ENCODE results near the gene ITPKB.

Gene ITPKB

DNA sequence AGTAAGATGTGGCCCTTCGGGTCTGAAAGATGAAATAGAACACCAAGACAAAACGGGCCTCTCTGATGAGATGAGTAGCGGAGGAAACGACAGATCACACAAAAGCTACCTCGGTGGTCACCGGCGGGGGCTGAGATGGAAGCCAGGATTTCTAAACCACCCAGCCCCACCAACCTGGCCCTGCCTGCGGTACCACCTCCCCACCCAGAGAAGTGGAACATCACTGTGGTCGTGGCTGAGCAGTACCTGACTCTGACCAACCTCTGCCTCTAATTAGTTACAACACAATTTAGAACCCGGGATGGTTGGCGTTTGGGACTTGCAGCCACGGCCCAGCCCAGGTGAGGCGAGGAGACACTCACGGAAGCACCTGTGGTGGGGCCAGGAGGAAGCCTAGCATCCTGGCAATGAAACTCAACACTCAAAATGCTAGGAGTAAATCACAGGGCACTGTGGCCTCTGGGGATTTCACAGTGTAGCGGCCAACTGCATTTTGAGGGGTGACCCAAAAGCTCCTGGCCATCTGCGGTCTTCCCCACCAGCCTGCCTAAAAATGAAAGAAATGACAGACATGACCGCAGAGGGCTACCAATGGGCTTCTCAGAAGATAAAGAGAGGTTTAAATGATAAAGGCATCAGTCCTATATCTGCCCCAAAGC lies 73.4 kb downstream of the ITPKB start:
- DNase-seq (ENCODE audit: low spot score): no peak

DNA sequence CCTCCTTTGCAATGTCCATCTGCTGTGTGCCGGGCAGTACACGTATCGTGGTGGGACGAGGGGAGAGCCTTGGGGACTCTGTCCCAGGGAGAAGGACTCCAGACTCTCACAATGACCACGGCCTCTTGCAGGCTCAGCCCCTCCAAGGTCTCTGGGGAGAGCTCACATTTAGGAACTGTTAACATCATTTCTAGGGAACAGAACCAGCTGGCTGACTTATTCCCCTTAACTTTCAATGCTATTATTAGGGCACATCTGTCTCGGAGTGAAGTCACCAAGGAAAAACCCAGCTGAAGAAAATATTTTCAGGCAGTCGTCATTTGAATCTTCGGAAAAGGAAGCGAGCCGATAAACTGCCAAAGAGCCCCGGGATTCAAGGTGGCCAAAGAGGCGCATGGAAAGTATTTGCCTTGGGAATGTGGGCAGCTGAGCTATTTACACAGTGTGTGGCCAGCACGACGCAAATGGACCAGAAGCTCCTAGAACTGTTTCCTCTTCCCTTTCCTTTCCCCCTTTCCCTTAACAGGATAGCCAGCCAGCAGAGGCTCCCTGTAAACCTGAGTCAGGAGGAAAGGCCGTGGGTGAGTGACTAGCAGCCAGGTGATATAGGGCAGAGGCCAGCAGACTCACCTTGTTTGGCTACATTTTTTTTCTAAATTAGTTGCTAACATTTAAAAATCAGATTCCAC lies 74.5 kb downstream of the ITPKB start:
- peak; percentile 85 for DNase-seq (ENCODE audit: low spot score)

DNA sequence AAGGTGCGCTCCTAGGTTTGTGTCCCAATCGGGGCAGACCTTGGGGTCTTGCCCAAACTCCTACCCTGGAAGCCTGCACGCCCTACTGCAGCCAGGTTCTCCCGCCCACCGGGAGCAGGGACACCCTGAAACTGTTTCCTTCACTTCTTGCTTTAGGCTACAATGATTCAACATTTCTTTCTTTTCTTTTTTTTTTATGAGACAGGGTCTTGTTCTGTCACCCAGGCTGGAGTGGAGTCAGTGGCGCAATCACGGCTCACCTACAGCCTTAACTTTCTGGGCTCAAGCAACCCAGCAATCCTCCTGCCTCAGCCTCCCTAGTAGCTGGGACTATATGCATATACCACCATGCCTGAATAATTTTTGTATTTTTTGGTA lies 75.8 kb downstream of the ITPKB start:
- no peak for DNase-seq (ENCODE audit: low spot score)

DNA sequence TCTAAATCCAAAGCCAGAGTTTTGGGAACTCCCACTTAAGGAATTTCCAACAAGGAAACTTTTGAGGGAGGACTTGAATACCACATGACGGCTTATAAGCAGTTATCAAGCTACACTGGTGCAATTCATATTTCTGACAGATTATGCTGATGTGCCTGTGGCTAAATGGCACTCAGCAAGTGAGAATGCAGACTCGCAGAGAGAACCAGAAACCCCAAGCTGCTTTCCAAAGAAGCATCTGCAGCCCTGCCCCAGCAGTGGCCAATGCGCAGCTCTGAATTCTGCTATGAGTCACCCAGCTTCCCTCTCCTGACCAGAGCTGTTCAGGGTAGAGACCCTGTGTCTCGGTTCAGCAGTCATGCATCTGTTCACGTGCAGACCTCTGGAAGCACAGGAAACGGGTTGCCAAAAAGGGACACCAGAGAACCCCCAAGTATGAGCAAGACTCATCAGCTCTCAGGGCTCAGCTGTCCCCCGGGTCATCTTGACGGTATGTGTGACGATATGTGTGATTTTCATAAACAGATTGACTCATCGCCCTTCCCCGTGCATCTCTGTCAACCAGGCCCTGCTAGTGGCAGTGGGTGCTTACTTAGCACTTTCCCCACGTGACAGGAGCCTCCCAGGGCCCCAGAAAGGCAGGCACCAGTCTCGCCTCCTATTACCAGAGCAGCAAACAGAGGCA lies 76.3 kb downstream of the ITPKB start:
- peak; percentile 99 for DNase-seq (ENCODE audit: low spot score)

- no peak for DNase-seq (ENCODE audit: low spot score)
Measured at GRCh38 chr1:226661965-226662364, 77.1 kb downstream of the ITPKB start.

GRCh38 chr1:226661271-226661670 lies 77.8 kb downstream of the ITPKB start:
- no peak for DNase-seq (ENCODE audit: low spot score)

- no peak for DNase-seq (ENCODE audit: low spot score)
Measured at GRCh38 chr1:226660410-226661182, 78.5 kb downstream of the ITPKB start.

- no peak for DNase-seq (ENCODE audit: low spot score)
Measured at GRCh38 chr1:226659641-226660040, 79.4 kb downstream of the ITPKB start.

GRCh38 chr1:226659136-226659535 lies 79.9 kb downstream of the ITPKB start:
- DNase-seq (ENCODE audit: low spot score): no peak

- no peak for DNase-seq (ENCODE audit: low spot score)
Measured at GRCh38 chr1:226658546-226659125, 80.4 kb downstream of the ITPKB start.

DNA sequence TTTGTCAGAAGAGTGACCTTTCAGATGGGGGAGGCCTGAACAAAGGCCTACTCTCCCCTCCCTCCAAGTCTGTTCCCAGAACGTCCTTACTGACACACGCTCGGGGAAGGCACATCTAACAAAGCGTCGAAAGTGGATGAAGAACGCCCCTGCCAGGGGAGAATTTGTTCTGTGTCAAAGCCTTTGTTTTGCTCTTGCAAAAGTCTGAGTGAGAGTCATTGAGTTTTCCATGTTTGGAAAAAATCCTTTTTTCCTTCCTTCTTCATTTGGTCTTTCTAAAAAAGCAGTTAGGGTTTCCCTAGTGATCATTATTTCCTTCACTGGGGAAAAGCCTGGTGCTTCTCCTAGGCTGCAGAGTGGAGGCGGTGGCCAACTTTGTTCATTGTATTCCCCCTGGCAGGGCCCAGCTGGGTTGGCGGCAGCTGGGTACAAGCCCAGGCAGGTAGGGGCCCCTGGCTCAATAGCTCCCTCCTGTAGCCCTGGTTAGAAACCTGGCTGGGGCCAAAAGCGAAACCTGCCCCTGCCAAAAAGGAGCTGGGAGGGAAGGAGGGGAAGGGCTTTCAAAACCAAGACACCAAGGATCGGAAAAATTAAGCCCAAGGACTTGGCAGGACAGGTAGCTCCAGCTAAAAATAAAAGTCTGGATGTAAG lies 81.1 kb downstream of the ITPKB start:
- DNase-seq (ENCODE audit: low spot score): no peak

DNA sequence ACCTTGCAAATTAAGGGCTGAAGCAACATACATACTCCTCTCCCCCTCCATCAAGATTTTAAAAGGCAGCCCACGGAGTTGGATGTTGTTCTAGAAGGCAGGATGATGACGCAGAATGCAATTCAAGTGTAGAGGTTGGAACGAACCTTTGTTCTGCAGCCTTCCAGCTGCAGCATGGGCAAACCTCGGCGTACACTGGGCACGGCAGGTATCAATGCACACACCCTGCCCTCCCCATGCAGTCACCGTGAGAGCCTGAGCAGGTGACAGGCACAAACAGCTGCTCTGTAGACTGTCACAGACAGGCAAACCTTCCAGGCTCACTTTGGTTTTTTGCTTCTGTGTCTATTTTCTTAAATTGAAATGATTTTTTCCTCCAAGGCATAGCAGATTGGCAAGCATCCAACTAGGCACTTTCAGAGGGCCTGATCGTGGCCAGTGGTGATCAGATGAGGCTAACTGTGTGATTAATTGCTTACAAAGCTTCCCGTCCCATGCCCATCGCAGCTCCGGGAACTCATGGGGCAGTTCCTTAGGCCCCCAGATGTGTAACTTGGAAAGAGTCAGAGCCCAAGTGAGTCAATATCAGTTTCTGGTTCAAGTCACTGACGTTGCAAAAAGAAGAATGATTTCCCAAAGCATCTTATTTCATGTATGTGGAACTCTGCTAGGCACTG lies 82.3 kb downstream of the ITPKB start:
- peak; percentile 90 for DNase-seq (ENCODE audit: low spot score)

DNA sequence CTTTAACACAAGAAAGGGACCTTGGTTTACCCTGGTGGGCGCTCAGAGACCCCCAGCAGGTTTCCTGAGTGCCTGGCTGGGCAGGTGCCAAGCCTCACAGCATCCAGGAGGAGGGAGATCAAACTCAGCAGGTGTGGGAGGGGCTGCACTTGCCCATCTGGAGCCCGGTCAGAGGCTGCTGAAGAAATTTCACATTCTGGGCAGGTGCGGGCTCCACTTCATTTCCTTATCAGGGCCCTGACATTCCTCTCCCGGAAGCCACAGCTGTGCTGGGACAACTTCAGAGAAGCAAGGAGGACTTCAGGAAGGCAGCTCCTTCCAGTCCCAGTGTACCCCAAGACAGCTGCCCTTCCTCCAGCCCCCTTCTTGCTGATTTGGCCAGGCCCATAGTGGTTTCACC lies 82.9 kb downstream of the ITPKB start:
- no peak for DNase-seq (ENCODE audit: low spot score)

DNA sequence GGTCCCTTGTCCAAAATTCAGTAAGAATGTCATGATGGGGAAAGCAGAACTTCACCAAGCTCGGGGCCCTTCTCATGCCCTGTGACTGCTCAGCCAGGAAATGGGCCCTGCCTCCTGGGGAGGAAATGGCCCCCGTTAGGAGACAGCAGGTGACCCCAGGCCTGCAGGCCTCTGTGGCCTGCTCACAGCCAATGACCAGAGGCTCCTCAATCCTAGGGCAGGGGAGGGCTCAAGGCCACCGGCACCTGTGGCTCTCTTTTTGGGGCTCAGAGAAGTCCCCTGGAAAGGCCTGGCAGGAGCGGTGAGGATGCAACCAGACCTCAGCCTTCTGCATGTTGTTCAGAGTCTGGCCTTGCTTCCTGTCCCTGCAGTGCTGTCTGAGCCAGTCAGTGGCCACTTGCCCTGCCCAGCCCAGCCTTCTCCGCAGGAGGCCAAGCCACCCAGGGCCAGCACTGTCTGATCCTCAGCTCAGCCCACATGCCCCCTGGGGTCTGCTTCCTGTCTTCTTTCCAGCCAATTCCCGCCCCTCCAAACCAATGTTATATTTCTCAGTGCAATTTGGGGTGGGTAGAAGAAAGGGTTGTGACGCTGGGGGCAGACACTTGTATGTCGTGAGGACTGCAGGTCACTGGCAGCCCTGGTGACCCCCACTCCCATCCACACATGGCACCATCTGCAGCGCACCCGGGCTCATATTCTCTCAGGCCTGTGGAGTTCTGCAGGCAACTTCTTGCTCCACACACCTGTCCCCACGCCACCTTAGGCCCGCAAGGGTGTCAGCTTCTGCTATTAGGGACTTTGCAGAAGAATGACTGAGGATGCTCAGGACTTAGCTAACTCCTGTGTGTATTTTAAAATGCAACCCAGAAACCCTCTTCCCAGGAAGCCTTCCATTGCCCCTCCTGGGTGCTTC lies 83.6 kb downstream of the ITPKB start:
- DNase-seq (ENCODE audit: low spot score): no peak

- DNase-seq (ENCODE audit: low spot score): no peak
Measured at GRCh38 chr1:226654668-226655055, 84.4 kb downstream of the ITPKB start.

DNA sequence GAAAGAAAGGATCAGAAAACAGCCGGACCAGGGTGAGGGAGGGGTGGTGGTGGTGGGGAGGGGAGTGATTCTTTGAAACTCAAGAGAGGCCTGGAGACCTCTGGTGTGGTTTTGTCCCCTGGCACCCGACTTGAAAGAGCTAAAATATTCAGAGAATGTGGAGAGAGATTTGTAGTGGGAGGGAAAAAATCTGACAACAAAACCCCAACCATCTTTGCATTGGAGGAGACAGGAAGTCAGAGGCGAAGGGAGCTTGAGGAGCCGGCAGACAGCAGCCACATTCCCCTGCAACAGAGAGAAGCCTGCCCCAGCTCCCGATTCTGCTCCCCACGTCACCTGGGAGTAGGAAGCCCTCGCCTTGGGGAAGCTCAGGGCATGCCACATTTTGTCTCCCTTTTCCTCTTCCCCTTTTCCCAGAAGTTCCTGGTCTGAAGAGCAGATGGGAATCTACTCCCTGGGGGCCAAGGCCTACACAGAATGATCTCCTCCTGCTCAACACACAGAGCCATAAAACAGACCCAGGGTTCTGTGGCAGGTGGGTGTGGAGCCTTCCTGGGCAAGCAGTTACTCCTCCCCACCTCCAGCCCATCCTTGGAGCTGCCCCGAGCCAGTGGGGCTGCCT lies 84.9 kb downstream of the ITPKB start:
- DNase-seq (ENCODE audit: low spot score): no peak

GRCh38 chr1:226653311-226653921 lies 85.7 kb downstream of the ITPKB start:
- no peak for DNase-seq (ENCODE audit: low spot score)

DNA sequence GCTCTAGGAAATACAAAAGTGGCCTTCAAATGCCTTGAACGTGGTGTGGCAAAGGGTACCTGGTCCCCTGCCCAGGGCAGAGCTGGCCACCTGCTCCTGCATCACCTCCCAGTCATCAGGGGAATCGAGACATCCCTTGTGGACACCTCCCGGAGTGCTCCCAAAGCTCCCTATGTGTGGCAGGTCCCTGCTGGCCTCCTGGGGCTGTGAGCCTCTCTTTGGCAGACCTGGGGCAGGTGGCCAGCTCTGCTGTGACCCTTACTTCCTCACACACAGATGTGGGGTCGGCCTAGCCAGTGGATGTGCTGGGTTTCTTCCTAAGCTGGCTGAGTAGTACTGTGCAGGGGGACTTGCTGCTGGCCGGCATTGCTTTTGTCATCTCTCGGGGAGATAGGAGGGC lies 86.5 kb downstream of the ITPKB start:
- no peak for DNase-seq (ENCODE audit: low spot score)

GRCh38 chr1:226651732-226652105 lies 87.4 kb downstream of the ITPKB start:
- no peak for DNase-seq (ENCODE audit: low spot score)

Measured in kidney capillary endothelial cell (primary cell).